GM13976 (cell line): ENCODE data around the gene CES4A.
A peak's percentile ranks its signal among the peaks of the same experiment; 100 is the strongest.

ENCODE experiments used
- DNase-seq: peaks from one replicate; pipeline ENCODE4 v3.0.0; 2012; ENCODE audit warnings: low spot score
- in situ Hi-C: fragments of 300-500 bp; cut with MboI; formaldehyde crosslinking; loops from one replicate; pipeline ENCODE4 v1.12.0; 2022; ENCODE audit warnings: low sequenced_read_pairs, mixed read lengths, inconsistent platforms; ENCODE audit not compliant: unreplicated experiment
- TF ChIP-seq, protein P1 (sequence below): IDR thresholded peaks from 2 replicates; pipeline ENCODE4 v1.5.1; 2012; ENCODE audit warnings: borderline replicate concordance, mild to moderate bottlenecking; ENCODE audit not compliant: insufficient read depth; ENCODE audit errors: extremely low read depth, missing control alignments, control extremely low read depth

CES4A gene

DNA sequence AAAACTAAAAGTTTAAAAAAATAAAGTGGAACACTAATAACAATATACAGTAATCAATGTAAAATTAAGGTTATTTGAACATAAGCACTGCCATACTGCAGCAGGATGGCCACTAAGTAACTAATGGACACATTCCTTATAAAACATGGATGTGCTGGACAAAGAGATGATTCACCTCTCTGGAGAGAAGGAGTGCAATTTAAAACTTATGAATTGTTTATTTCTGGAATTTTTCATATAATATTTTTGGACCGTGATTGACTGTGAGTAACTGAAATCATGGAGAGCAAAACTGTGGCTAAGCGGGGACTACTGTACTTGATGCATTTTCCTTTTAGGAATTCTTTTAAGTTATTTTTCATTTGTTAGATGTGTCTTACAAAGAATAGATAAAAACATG, 62.4 kb downstream of the CES4A start:
- DNase-seq: no peak
- in situ Hi-C loops: no loop called here
- TF ChIP-seq, protein P1, sequence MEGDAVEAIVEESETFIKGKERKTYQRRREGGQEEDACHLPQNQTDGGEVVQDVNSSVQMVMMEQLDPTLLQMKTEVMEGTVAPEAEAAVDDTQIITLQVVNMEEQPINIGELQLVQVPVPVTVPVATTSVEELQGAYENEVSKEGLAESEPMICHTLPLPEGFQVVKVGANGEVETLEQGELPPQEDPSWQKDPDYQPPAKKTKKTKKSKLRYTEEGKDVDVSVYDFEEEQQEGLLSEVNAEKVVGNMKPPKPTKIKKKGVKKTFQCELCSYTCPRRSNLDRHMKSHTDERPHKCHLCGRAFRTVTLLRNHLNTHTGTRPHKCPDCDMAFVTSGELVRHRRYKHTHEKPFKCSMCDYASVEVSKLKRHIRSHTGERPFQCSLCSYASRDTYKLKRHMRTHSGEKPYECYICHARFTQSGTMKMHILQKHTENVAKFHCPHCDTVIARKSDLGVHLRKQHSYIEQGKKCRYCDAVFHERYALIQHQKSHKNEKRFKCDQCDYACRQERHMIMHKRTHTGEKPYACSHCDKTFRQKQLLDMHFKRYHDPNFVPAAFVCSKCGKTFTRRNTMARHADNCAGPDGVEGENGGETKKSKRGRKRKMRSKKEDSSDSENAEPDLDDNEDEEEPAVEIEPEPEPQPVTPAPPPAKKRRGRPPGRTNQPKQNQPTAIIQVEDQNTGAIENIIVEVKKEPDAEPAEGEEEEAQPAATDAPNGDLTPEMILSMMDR: no peak

DNA sequence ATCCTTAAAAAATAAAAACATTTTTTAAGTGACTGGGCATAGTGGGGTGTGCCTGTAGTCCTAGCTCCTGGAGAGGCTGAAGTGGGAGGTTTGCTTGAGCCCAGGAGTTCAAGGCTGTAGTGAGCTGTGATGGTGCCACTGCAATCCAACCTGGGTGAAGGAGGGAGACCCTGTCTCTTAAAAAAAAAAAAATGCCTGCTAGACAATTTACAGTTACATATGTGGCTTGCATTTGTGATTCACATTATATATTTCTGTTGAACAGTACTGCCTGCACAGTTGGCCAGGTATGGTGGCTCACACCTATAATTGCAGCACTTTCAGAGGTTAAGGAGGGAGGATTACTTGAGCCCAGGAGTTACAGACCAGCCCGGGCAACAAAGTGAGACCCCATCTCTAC, 64.0 kb downstream of the CES4A start:
- TF ChIP-seq, protein P1: no peak
- no peak for DNase-seq
- in situ Hi-C loops: no loop called here

DNA sequence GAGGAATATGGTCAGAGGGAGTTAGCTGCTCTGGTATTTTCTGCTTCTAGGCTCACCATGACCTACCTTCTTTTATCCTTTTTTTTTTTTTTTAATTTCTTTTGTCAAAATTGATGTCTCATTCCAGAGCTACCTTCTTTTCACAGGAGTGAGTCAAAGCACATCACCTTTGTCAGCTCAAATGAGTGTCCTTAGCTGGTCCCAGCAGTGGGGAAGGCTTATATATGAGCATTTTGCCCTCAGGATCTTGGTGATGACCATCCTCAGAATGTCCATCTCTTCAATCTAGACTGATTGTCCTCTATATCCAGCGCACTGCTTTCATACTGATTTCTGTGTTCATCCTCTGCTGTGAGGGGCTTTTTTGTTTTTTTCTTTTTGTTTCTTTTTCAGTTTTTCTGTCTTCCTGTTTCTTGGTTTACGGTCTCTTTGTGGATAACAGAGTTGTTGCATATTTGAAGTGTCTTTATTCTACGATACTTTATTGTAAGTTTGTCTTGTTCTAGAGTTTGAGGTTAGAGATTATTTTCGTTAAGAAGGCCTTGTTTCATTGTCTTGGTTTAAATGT, 65.5 kb downstream of the CES4A start:
- in situ Hi-C loops: no loop called here
- no peak for DNase-seq
- TF ChIP-seq, protein P1: no peak

DNA sequence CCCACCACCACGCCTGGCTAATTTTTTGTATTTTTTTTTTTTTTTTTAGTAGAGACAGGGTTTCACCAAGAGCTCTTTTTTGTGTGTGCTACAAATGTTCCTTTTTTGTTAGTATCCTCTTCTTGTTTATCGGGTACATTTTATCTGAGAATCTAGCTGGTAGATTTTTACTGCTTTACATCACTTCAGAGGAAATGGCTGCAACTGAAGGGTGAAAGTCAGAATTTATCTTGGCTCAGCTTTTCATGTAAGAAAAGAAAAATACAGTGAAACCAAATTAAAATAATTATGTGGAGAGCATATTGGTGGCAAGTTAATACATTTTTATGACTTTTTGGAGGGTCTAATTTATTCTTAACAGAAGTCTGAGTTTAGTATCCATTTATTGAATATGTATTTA, 66.5 kb downstream of the CES4A start:
- in situ Hi-C loops: no loop called here
- TF ChIP-seq, protein P1: no peak
- DNase-seq: no peak

DNA sequence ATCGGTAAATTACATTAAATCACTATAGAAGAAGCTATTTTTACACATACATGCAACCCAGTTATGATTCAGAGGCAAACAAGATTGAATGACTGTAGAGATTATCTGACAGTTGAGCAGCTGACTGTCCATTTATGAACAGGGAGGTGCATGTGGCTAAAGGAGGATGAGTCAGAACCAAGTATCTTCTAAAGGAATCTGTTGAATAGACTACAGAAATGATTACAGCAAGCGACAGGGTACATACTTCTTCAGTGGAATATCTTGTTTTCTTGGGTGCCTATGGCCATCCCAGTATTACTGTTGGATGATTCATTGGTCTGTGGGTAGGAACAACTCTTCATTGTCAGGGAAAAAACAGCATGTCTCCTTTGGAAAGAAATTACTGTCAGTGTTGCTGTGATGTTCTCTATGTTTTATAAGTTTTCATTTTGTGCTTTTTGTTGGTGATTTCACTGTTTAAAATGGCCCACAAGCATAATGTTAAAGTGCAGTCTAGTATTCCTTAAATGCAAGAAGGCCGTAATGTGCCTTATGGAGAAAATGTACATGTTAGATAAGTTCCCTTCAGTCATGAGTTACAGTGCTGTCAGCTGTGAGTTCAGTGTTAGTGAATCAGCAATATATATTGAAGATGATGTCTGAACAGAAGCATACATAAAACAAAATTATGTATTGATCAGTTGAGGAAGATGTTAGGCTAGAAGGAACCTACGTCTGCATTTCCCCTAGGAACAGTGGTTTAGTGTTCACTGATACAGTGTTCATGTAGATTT, 67.5 kb downstream of the CES4A start:
- in situ Hi-C loops: no loop called here
- DNase-seq: peak; percentile 54
- TF ChIP-seq, protein P1: no peak
